ENCODE data around the gene SVBP. TPM values are rescaled to one million over a fixed set of nuclear protein-coding genes. Genes with fewer than 3 reads are reported as not detected.

Gene SVBP
- total RNA-seq, 2 experiments from 2014 or later, result 15.8 to 18.1 TPM

DNA sequence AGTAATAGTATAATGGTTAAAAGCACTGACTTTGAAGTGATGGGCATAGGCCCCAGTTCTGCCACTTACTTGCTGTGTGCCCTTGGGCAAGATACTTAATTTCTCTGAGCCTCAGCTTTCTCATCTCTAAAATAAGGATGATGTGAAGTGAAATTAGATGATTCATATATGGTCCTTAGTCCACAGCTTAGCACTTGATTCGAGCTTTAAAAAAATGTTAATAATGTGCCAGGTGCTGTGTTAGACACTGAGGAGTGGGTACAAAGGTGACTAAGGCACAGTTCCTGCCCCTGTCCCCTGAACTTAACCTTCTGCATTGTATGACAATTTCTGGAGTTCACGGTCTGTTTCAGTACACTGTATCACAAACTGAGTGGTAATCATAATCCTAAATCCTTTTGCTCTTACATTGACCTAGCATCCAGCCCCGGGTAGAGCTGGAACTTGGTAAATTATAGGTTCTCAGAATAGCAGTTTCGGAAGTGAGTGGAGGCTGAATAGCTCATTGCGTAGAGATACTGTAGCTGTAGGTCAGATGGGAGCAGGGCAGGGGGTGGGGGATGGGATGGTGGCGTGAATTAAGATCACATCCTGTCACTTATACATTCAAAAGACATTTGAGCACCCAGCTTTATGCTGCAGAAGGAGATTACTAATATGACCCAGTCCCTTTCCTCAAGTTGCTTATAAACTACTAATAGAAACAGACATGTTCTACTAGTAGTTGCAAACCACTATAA, 30.7 kb upstream of the SVBP start:
- Mint-ChIP-seq H3K4me1 (peaks cover 28% of the 10 kb centered on the region), H3K4me3 (peak overlapping the region; percentile 98), H3K27ac (peak overlapping the region; percentile 87), H3K27me3 (no peaks in the 10 kb centered on the region), H3K36me3 (peaks cover 44% of the 10 kb centered on the region), H3K9me3 (peaks cover 3% of the 10 kb centered on the region)
- ATAC-seq (ENCODE audit: low read depth), result no peak
- no peak for DNase-seq
- POLR2A ChIA-PET, result interaction anchor here (0.6 to 3.2 kb wide), 6 partner anchors 10 to 391 kb away, joined by 3 to 34 read pairs (median 7); partner anchors contain the start of genes C1orf50, ERMAP, P3H1 and PPCS

DNA sequence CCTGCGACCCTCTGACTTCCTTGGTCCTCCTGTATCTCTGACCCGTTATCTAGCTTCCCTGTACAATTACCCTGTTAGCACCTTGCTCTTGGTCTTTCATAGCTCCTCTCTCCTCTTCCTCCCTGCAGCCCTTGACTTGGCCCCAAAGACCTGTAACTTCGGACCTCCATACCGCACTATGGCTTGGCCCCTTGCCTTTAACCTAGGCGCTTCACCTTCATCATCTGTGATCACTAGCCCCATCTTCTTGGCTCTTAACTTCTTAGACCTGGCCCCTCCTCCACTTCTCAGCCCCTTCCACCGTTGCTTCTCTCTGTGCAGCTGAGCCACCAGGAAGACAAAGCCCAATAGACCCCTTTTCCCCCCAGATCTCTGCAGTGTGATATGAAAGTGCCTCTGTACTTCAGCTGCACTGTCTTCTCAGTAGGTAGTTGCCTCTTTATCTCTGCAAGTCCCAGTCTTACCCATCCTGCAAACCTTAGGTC, 30.0 kb upstream of the SVBP start:
- peaks cover 27% of the 10 kb centered on the region for H3K4me1 Mint-ChIP-seq
- no peaks in the 10 kb centered on the region for H3K27me3 Mint-ChIP-seq
- ATAC-seq (ENCODE audit: low read depth), result no peak
- H3K9me3 Mint-ChIP-seq, result peaks cover 3% of the 10 kb centered on the region
- no peak for DNase-seq
- peak overlapping the region; percentile 87 for H3K27ac Mint-ChIP-seq
- POLR2A ChIA-PET, result interaction anchor here (0.6 to 3.2 kb wide), 11 partner anchors 9 to 513 kb away, joined by 3 to 34 read pairs (median 6); partner anchors contain the start of genes C1orf50, ERMAP, P3H1 and PPCS
- peaks cover 40% of the 10 kb centered on the region for H3K36me3 Mint-ChIP-seq
- peak overlapping the region; percentile 98 for H3K4me3 Mint-ChIP-seq

DNA sequence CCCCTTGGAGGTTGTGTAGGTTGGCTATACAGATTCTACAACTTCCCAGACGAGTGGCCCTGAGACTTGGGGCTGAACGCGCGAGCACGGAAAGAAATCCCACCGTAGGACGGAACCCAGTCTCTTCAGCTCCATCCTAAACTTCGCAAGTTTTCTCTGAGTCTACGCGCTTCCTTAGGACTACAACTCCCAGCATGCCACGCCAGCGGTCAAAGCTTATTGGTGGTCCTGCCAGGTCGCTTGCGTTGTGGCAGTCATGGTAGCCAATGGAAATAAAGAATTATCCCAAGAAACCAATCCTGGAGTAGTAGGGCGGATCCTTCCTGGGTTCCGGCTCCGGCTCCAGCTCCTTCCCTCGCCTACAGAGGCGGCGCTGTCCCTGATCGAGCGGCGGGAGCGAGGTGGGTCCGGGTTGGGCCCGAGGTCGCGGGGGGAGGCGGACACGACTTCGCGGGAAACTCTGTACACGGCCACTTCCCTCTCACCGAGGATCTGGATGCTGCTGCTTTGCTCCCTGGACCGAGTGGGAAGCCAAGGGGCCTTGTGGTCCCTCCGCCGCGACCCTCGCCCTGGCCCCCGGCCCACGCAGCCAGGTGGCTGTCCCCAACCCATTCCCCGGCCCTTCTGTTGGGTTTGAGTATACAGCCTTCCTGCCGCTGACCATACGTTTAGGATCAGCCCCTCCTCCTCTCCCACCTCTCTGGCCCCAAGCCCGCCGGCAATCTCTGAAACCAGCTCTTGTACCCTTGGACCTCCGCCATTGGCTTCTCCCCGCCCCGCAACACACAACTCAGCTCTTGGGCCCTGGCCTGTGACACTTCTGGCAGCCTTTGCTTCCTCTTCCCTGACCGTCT, 29.3 kb upstream of the SVBP start, which contains the start of gene ZNF691:
TSS of gene ZNF691 (plus strand) at position 357 of the 854 bp plus-strand sequence. CDS start 3,046 bp downstream, outside the sequence.
- peak within 1 kb of the TSS; percentile 98 for H3K4me3 Mint-ChIP-seq
- H3K27ac Mint-ChIP-seq, result peak within 1 kb of the TSS; percentile 87
- POLR2A ChIA-PET, result interaction anchor here (0.7 to 3.2 kb wide), 12 partner anchors 8 to 513 kb away, joined by 3 to 34 read pairs (median 5); partner anchors contain the start of genes C1orf50, ERMAP, P3H1 and PPCS
- DNase-seq (peak; percentile 79), ATAC-seq (ENCODE audit: low read depth) (peak; percentile 98)
- peaks cover 37% of the 10 kb centered on the region for H3K36me3 Mint-ChIP-seq
- peaks cover 3% of the 10 kb centered on the region for H3K9me3 Mint-ChIP-seq
- no peaks in the 10 kb centered on the region for H3K27me3 Mint-ChIP-seq
- peaks cover 27% of the 10 kb centered on the region for H3K4me1 Mint-ChIP-seq

DNA sequence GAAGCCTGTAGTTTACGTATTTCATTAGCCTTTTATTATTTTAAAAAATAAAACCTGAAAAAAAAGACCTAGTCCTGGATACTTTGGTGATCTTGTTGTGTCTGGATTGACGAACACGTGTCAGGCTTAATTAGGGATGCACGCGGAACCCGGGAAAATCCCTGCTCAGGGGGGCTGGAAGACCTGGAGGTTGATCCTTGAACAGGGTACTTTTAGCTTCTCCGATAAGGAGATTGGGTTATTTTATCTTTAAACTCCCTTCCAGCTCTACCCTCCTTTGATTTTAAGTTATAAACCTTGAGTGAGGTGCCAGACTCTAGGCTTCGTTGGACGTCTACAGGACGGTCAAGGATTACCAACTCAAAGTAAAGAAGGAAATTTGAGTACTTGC, 28.7 kb upstream of the SVBP start:
- POLR2A ChIA-PET, result interaction anchor here (0.7 to 3.2 kb wide), 12 partner anchors 8 to 512 kb away, joined by 3 to 34 read pairs (median 5); partner anchors contain the start of genes C1orf50, ERMAP, P3H1 and PPCS
- H3K36me3 Mint-ChIP-seq, result peaks cover 30% of the 10 kb centered on the region
- H3K4me3 Mint-ChIP-seq, result peak overlapping the region; percentile 98
- H3K4me1 Mint-ChIP-seq, result peaks cover 27% of the 10 kb centered on the region
- H3K27me3 Mint-ChIP-seq, result no peaks in the 10 kb centered on the region
- H3K27ac Mint-ChIP-seq, result peak overlapping the region; percentile 62
- peaks cover 3% of the 10 kb centered on the region for H3K9me3 Mint-ChIP-seq
- no peak for DNase-seq
- ATAC-seq (ENCODE audit: low read depth), result peak; percentile 9

DNA sequence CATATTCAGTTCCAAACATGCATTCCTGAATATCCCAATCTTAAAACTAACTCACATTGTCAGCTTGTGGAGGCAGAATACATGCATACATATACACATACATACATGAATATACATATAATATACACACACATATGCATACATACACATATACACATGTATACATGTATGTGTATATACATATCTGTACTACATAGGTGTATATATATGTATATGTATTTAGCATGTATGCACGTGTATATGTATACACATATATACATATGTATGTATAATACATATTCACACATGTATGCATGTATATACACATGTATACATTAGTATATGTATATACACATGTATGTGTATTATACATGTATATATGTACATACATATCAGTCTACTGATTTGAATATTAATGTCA, 28.0 kb upstream of the SVBP start:
- Mint-ChIP-seq H3K27ac (no peak overlapping the region), H3K27me3 (no peaks in the 10 kb centered on the region), H3K36me3 (peaks cover 24% of the 10 kb centered on the region), H3K4me3 (no peak overlapping the region), H3K4me1 (peaks cover 27% of the 10 kb centered on the region), H3K9me3 (peaks cover 3% of the 10 kb centered on the region)
- POLR2A ChIA-PET, result no interaction called here
- no peak for ATAC-seq (ENCODE audit: low read depth)
- no peak for DNase-seq

DNA sequence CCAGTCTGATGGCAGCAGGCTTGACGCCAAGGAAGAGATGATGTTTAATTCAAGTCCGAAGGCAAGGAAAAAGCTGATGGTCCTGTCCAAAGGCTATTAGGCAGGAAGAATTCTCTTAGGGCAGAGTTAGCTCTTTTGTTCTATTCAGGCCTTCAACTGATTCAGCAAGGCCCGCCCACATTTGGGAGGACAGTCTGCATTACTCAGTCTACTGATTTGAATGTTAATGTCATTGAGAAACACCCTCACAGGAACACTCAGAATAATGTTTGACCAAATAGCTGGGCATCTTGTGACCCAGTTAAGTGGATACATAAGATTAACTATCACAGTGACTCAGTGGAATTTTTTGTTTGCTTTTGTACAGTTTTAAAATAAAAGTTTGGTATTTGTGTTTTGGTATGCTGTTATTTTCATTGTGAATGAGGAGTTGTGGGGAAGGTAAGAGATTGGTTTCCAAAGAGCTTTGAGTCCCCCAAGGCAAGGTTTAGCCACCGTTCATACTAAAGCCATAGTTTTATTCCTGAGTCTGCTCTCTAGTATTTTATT, 27.5 kb upstream of the SVBP start:
- DNase-seq (no peak), ATAC-seq (ENCODE audit: low read depth) (no peak)
- peaks cover 19% of the 10 kb centered on the region for H3K36me3 Mint-ChIP-seq
- no peak overlapping the region for H3K4me3 Mint-ChIP-seq
- peaks cover under 1% of the 10 kb centered on the region for H3K9me3 Mint-ChIP-seq
- peaks cover 24% of the 10 kb centered on the region for H3K4me1 Mint-ChIP-seq
- POLR2A ChIA-PET, result no interaction called here
- H3K27me3 Mint-ChIP-seq, result no peaks in the 10 kb centered on the region
- H3K27ac Mint-ChIP-seq, result no peak overlapping the region

DNA sequence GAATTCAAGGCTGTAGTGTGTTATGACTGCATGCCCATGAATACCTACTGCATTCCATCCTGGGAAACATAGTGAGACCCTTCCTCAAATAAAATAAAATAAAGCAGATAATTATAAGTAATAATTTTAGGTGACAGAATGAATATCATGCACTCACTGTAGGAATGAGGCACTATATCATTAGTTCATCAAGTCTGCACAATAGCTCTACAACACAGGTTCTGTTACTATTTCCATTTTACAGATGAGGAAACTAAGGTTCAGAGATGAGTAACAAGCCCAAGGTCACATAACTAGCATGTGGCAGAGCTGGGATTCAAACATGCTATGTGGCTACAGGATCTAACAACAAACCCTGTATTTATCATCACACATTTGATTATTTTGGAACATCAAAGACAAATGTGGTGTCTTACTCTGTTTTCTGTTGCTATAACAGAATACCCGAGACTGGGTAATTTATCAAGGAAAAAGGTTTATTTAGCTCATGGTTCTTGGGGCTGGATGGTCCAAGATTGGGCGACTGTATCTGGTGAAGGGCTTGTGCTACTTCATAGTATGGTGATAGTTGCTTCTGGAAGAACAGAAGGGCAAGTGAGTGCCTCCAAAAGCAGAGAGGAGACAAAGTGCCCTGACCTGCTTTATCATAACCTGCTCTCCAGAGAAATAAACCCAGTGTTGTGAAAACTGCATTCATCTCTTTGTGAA, 24.4 kb upstream of the SVBP start:
- ATAC-seq (ENCODE audit: low read depth) (no peak), DNase-seq (no peak)
- H3K9me3 Mint-ChIP-seq, result no peaks in the 10 kb centered on the region
- peaks cover 6% of the 10 kb centered on the region for H3K4me1 Mint-ChIP-seq
- POLR2A ChIA-PET, result interaction anchor here (0.8 kb wide), 1 partner anchor 25 kb away, joined by 3 read pairs; no protein-coding TSS in a partner anchor
- H3K27me3 Mint-ChIP-seq, result no peaks in the 10 kb centered on the region
- H3K4me3 Mint-ChIP-seq, result no peak overlapping the region
- H3K27ac Mint-ChIP-seq, result no peak overlapping the region
- peaks cover 8% of the 10 kb centered on the region for H3K36me3 Mint-ChIP-seq

DNA sequence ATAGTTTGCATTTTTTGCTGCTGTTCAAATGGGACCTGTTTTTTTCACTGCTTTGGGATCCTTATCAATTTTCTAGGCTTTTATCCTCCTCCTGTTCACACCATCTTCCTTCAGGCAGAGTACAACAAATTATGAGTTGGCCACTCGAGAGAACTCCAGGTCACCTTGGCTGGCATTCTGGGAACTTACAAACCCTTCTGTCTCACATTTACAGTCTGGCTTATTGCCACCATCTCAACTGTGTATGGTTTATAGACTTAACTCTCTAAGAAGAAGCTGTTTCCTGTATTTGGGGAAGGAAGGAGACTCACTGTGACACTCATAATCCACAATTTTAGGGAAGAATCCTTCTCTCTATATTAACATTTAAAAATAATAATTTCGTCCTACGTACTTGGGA, 23.8 kb upstream of the SVBP start:
- Mint-ChIP-seq H3K27me3 (no peaks in the 10 kb centered on the region), H3K27ac (no peak overlapping the region), H3K36me3 (peaks cover 8% of the 10 kb centered on the region), H3K9me3 (no peaks in the 10 kb centered on the region), H3K4me3 (no peak overlapping the region), H3K4me1 (peaks cover 4% of the 10 kb centered on the region)
- DNase-seq (no peak), ATAC-seq (ENCODE audit: low read depth) (no peak)
- POLR2A ChIA-PET, result interaction anchor here (0.8 kb wide), 1 partner anchor 25 kb away, joined by 3 read pairs; no protein-coding TSS in a partner anchor

DNA sequence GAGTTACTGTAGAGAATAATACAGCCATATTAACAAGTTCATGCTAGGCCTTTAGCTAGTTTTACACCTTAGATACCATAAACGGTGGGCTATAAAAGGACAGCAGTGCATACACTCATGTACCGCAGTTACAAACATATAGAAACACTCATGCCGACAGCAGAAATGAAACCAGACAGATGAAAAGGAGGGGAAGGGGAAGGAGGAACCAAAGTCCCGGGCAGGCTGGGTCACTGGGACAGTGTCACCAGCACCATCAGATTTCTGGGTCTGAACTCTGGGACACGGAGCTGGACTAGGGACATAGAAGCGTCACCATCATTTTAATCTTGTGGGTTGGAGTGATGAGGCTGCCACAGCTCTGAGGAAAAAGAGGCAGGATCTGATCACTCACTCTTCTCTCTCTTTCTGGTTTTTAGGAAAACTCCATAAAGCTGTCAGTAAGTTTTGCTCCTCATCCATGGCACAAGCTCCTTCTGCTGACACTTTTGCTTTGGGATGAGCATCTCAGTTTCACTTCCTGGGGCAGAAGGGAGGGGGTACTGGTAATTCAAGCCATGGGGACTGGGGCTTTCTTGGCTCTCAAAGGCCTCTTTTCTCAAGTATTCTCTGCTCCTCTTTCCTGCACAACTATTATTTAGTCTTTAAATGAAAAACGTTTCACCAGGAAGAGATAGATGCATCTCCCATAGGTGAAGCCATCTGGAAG, 21.4 kb upstream of the SVBP start:
- POLR2A ChIA-PET, result interaction anchor here (1.4 kb wide), 1 partner anchor 8 kb away, joined by 8 read pairs; the partner anchor contains the start of gene ZNF691
- Mint-ChIP-seq H3K36me3 (peaks cover 10% of the 10 kb centered on the region), H3K4me1 (peaks cover 2% of the 10 kb centered on the region), H3K27me3 (no peaks in the 10 kb centered on the region), H3K9me3 (no peaks in the 10 kb centered on the region), H3K4me3 (no peak overlapping the region), H3K27ac (no peak overlapping the region)
- ATAC-seq (ENCODE audit: low read depth) (no peak), DNase-seq (no peak)

DNA sequence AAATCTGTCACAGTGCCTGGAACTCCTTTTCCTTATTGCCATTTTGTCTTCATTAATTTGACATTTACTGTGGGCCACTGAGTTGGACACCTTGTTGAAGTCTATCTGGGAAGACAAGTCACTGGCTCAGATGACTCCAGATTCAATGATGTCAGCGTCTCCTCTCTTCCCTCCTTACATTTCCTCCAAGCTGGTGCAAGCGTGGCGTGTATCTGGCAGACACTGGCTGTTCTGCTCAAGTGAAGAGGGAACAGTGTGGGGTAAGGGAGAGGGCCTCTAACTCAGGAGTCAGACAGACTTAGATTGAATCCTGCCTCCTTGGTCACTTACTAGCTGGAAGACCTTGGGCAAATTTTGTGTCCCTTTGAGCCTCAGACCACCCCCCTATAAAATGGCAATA, 20.5 kb upstream of the SVBP start:
- no peaks in the 10 kb centered on the region for H3K27me3 Mint-ChIP-seq
- no peaks in the 10 kb centered on the region for H3K9me3 Mint-ChIP-seq
- POLR2A ChIA-PET, result interaction anchor here (1.4 kb wide), 1 partner anchor 9 kb away, joined by 8 read pairs; the partner anchor contains the start of gene ZNF691
- DNase-seq (no peak), ATAC-seq (ENCODE audit: low read depth) (no peak)
- H3K4me1 Mint-ChIP-seq, result peaks cover 2% of the 10 kb centered on the region
- peaks cover 3% of the 10 kb centered on the region for H3K36me3 Mint-ChIP-seq
- H3K4me3 Mint-ChIP-seq, result no peak overlapping the region
- H3K27ac Mint-ChIP-seq, result no peak overlapping the region

DNA sequence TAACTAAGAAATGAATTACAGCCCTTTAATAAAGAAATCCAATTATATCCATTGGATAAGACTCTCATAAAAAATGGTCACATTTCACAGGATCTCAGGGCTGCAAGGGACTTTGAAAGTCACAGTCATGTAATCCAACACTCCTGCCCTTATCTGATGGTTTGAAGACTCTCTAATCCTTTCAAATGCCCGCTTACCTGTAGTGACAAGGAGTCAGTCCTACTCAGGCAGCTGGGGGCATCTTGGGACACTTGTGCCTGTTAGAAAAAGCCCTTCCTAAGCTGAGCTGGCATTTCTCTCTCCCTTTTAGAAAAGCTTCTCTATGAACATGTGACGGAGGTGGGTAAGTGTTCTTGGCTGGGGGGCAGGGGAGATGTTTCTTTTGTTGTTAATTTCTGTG, 18.2 kb upstream of the SVBP start:
- POLR2A ChIA-PET, result no interaction called here
- H3K9me3 Mint-ChIP-seq, result no peaks in the 10 kb centered on the region
- H3K4me1 Mint-ChIP-seq, result peaks cover 2% of the 10 kb centered on the region
- no peak overlapping the region for H3K4me3 Mint-ChIP-seq
- H3K27me3 Mint-ChIP-seq, result no peaks in the 10 kb centered on the region
- H3K36me3 Mint-ChIP-seq, result peaks cover 3% of the 10 kb centered on the region
- DNase-seq (no peak), ATAC-seq (ENCODE audit: low read depth) (no peak)
- no peak overlapping the region for H3K27ac Mint-ChIP-seq

DNA sequence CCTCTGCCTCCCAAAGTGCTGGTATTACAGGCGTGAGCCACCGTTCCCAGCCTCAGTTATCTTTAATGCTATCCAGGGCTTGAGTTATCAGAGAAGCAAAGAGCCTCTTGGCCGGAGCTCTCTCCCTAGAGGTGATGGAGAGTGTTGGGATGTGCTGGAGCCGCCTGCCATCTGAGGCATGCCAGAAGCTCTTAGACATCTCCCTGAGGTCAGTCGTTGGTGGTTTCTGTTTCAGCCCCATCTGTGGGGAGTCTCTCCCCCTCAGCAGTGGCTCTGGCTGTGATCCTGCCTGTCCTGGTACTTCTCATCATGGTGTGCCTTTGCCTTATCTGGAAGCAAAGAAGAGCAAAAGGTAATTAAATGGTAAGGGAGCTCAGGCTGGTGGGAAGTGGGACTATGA, 17.6 kb upstream of the SVBP start:
- Mint-ChIP-seq H3K4me3 (no peak overlapping the region), H3K27me3 (no peaks in the 10 kb centered on the region), H3K4me1 (peaks cover 2% of the 10 kb centered on the region), H3K36me3 (peaks cover 3% of the 10 kb centered on the region), H3K9me3 (no peaks in the 10 kb centered on the region), H3K27ac (no peak overlapping the region)
- DNase-seq, result no peak
- POLR2A ChIA-PET, result interaction anchor here (0.9 kb wide), 1 partner anchor 17 kb away, joined by 3 read pairs; no protein-coding TSS in a partner anchor
- ATAC-seq (ENCODE audit: low read depth), result no peak
